ENCODE data around the gene MFGE8.
"Not testable (repeated sequence)": the region's sequence is repeated elsewhere in the genome, so short reads cannot be mapped to it uniquely, and the experiment has no call there.

Gene MFGE8, protein sequence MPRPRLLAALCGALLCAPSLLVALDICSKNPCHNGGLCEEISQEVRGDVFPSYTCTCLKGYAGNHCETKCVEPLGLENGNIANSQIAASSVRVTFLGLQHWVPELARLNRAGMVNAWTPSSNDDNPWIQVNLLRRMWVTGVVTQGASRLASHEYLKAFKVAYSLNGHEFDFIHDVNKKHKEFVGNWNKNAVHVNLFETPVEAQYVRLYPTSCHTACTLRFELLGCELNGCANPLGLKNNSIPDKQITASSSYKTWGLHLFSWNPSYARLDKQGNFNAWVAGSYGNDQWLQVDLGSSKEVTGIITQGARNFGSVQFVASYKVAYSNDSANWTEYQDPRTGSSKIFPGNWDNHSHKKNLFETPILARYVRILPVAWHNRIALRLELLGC

GRCh38 chr15:88913017-88913849 is at the start of gene MFGE8:
Gene MFGE8 (minus strand): TSS chr15:88913379. CDS start chr15:88913319, 60 bp downstream.
- DNase-seq: no peak

DNA sequence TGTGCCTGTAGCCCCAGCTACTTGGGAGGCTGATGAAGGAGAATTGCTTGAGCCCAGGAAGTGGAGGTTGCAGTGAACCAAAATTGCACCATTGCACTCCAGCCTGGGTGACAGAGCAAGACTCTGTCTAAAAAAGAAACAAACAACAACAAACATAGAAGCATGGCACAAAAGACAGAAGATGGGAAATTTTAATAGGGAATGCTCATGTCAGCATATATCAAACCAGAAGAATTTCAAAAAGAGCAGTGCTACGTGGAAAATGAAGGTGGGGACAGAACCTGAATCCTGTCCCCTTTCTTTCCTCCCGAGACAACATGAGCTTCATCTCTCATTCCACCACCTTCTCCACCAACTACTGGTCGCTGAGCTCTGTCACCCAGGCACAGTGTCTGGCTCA is 46.3 kb upstream of the MFGE8 start:
- no peak for DNase-seq

GRCh38 chr15:88956906-88957305 is 43.7 kb upstream of the MFGE8 start:
- no peak for DNase-seq

GRCh38 chr15:88956263-88956662 is 43.1 kb upstream of the MFGE8 start:
- no peak for DNase-seq

- DNase-seq: no peak
Observed at GRCh38 chr15:88954431-88955277, 41.5 kb upstream of the MFGE8 start.

DNA sequence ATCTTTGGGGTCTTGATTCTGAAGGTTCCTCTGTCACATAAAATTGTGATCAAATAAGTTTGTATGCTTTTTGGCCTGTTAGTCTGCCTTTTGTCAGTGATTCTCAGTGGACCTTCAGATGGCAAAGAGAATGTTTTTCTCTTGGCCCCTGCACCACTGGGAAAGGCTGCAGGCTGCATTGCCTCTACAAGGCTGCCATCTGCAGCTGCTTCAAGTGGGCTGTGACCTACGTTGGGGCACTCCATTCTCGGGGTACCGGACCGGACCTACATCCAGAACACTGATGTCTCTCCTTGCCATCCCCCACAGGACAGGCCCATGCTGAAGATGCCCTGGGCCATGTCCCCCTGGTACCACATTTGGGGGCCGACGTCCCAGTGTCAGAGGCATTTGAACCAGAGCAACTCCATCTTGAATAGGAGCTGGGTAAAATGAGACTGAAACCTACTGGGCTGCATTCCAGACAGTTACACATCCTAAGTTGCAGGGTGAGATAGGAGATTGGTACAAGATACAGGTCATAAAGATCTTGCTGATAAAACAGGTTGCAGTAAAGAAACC is 37.5 kb upstream of the MFGE8 start:
- no peak for DNase-seq

DNA sequence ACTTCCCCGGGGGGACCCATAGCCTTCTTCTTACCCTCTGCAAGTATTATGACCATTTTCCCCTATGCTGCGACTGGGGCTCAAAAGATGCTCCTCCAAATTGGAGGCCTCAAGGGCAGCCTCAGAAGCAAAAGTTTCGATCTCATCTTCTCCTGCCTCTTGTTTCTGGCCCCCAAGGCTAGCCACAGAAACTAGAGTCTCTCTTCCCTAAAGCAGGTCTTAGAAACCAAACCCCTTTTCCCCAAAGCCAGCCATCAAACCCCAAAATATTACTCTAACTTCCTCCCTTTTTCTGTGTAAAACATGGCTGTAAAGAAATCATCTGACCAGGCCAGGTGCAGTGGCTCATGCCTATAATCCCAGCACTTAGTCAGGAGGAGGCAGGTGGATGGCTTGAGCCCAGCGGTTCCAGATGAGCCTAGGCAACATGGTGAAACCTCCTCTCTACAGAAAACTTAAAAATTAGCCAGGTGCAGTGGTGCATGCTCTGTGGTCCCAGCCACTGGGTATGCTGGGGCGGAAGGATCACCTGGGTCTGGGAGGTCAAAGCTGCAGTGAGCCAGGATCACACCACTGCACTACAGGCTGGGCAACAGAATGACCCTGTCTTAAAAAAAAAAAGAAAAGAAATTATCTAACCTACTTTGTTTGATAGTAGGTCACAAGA is 36.7 kb upstream of the MFGE8 start:
- no peak for DNase-seq

DNA sequence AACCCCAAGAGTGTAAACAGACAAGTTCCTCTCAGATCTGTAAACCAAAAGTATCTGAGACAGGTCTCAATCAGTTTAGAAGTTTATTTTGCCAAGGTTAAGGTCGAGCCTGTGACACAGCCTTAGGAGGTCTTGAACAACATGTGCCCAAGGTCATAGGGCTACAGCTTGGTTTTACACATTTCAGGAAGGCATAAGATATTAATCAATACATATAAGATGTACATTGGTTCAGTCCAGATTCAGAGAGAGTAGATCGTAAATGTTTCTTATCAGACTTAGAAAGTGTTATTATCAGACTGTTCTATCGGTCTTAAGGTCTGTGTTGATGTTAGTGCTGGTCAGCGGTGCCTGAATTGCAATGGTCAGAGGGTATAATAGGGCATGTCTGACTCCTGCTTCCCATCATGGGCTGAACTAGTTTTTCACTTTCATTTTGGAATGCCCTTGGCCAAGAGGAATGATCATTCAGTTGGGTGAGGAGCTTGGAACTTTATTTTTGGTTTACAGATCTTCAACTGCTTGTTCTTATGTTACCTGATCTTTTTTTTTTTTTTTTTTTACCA is 27.0 kb upstream of the MFGE8 start:
- DNase-seq: no peak

- DNase-seq: no peak
Observed at GRCh38 chr15:88939486-88939806, 26.3 kb upstream of the MFGE8 start.

GRCh38 chr15:88938802-88939485 is 25.8 kb upstream of the MFGE8 start:
- DNase-seq: no peak

GRCh38 chr15:88934449-88934848 is 21.3 kb upstream of the MFGE8 start:
- DNase-seq: not testable (repeated sequence)

- DNase-seq: no peak
Observed at GRCh38 chr15:88932875-88933330, 19.7 kb upstream of the MFGE8 start.

GRCh38 chr15:88932271-88932874 is 19.2 kb upstream of the MFGE8 start:
- DNase-seq: no peak

GRCh38 chr15:88930579-88930978 is 17.4 kb upstream of the MFGE8 start:
- DNase-seq: no peak

- DNase-seq: not testable (repeated sequence)
Observed at GRCh38 chr15:88929358-88930098, 16.3 kb upstream of the MFGE8 start.

DNA sequence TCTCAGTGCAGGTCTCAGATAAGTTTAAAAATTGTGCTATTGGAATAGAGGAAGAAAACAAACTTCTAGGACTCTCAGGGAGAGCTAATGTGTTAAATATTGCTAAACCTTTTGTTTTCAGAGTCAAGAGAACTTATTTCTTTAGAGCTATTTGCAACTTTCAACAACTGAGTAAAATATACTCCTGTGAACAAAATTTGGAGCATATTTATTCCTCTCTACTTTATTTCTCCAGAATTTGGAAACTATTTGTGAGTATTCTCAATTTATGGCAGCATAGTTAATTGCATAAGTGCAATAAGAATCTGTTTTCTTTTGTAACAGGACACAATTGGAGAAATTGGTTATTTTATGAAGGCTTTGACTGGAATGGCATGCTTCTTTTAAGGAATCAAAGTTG is 15.0 kb upstream of the MFGE8 start:
- not testable (repeated sequence) for DNase-seq

DNA sequence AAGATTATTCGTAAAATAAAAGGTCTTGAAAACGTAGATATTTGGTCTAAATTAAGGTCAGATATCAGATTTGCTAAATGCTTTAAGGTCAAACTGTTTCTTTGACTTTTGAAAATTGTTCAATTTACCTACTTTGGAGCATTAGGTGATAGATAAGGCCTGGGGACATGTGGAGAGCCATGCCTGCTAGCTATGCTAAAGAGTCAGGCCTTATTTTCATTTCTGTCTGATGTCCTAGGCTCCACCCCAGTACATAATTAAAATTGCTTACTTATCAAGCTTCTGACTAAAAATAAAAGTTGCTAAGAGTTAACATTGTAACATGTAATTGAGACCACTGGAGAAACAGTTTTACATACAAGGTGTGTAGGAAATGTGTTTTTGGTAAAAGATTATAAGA is 12.5 kb upstream of the MFGE8 start:
- not testable (repeated sequence) for DNase-seq

- DNase-seq: not testable (repeated sequence)
Observed at GRCh38 chr15:88920892-88921435, 7.8 kb upstream of the MFGE8 start.

GRCh38 chr15:88920186-88920891 is 7.2 kb upstream of the MFGE8 start:
- no peak for DNase-seq

All from 8988T (cell line).